ENCODE measurements around the gene OLFML2A.

OLFML2A gene

DNA sequence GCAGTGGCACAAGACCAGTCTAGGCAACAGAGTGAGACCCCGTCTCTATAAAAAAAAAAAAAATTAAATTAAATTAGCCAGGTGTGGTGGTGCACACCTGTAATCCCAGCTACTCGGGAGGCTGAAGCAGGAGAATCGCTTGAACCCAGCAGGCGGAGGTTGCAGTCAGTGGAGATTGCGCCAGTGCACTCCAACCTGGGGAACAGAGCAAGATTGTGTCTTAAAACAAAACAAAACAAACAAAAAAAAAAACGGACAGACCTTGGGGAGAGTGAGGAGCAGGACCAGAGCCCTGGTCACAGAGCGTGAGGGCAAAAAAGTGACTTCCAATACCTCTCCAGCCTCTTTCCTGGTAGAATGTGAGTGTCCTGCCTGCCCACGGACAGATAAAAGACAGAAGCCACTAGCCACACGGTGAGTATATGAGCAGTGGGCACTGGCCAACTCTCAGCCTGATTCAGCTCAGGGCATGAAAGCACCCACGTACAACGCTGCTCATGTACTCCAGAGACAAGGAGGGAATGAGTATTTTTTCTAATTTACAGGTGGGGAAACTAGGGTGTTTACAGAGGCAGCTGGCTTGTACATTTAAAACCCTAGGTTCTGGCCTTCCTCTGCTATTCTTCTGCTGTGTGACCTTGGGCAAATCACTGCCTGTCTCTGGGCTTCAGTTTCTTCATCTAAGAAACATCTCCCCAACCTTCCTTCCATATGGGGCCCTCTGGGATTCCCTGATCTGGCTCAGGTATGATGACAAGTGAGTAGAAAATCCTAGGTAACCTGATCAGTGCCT is 1.8 kb downstream of the OLFML2A start:
- H3K27ac ChIP-seq (ENCODE audit: low read depth, low read length), result peak overlapping the region; percentile 84

DNA sequence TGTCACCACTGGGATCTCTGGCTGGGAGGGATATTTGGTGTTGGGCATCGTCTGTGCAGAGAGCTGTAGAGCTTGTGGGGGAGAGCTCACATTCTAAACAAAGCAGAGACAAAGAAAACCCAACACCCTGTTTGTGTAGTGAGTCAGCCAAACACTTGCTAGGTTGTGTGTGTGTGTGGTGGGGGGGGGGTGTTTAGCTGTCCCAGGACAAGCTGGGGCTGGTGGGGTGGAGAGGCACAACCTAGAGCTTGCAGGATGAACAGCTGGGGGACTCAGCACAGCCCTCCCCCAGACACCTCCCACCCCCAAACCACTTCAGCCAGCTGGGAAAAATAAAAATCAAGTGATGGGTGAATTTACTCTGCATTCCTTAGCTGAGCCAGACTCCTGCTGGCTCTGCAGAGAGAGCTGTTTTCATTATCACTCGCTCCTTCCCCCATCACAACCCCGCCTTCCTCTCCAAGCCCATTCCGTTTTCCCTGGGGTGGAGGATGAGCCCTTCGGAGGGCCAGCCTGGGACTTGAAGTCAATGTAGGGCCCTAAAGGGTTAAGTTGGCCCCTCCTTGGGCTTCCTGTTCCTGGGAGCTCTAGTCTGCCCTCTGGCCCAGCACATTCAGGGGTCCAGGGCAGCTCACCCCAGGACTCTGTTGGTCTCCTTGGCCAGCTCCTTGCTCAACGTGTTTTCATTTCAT is 2.6 kb downstream of the OLFML2A start:
- Histone ChIP-seq H3K9me3 (ENCODE audit: control insufficient read depth, insufficient read depth, low read length) (no peaks in the 10 kb centered on the region), H3K4me1 (ENCODE audit: control insufficient read depth, insufficient read depth, low read length) (peaks cover 13% of the 10 kb centered on the region), H3K4me3 (ENCODE audit: low read depth, low read length) (no peak overlapping the region), H3K36me3 (ENCODE audit: control insufficient read depth, insufficient read depth, low read length) (no peaks in the 10 kb centered on the region), H3K9ac (ENCODE audit: low read depth, low read length) (no peak overlapping the region), H3K27me3 (ENCODE audit: control insufficient read depth, insufficient read depth, low read length) (peaks cover 21% of the 10 kb centered on the region), H3K27ac (ENCODE audit: low read depth, low read length) (peak overlapping the region; percentile 84)

More for the DNA sequence above, 1.8 kb downstream of the OLFML2A start:
- H3K36me3 ChIP-seq (ENCODE audit: control insufficient read depth, insufficient read depth, low read length), result no peaks in the 10 kb centered on the region
- H3K4me3 ChIP-seq (ENCODE audit: low read depth, low read length), result no peak overlapping the region
- peaks cover 21% of the 10 kb centered on the region for H3K27me3 ChIP-seq (ENCODE audit: control insufficient read depth, insufficient read depth, low read length)
- H3K4me1 ChIP-seq (ENCODE audit: control insufficient read depth, insufficient read depth, low read length), result peaks cover 13% of the 10 kb centered on the region
- H3K9ac ChIP-seq (ENCODE audit: low read depth, low read length), result no peak overlapping the region
- H3K9me3 ChIP-seq (ENCODE audit: control insufficient read depth, insufficient read depth, low read length), result no peaks in the 10 kb centered on the region

DNA sequence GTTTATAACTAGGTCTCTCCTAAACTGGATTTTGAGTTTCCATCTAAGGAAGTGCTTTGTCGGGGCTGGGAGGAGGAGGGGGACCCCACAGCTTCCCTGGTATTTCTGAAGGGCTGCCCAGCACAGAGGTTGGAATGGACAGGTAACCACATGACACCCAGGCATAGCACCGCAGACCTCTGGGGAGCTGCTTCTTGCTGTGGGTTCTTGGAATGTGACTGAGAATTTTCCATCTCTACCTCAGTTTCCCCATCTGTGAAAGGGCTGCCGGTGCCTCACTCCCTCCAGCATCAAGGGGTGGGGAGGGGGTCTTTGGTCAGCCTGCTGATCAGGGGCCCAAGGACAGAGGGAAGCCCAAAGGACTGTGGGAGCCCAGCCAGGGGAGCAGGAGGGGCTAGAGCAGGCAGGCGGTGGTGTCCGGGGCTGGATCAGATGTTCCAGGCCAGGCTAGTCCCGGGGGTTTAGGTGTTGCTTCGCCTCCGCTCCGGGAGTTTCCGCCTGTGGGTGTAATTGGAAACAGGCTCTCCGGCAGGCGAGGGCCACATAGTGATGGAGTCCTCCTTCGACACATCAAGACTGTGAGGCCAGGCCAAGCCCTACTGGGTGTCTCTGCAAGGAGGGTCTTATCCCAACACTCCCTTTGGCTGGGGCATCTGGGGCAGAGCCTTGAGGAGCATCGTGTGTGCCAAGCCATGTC is 3.3 kb downstream of the OLFML2A start:
- H3K4me3 ChIP-seq (ENCODE audit: low read depth, low read length), result no peak overlapping the region
- H3K9me3 ChIP-seq (ENCODE audit: control insufficient read depth, insufficient read depth, low read length), result no peaks in the 10 kb centered on the region
- peaks cover 13% of the 10 kb centered on the region for H3K4me1 ChIP-seq (ENCODE audit: control insufficient read depth, insufficient read depth, low read length)
- peaks cover 21% of the 10 kb centered on the region for H3K27me3 ChIP-seq (ENCODE audit: control insufficient read depth, insufficient read depth, low read length)
- no peaks in the 10 kb centered on the region for H3K36me3 ChIP-seq (ENCODE audit: control insufficient read depth, insufficient read depth, low read length)
- peak overlapping the region; percentile 84 for H3K27ac ChIP-seq (ENCODE audit: low read depth, low read length)
- H3K9ac ChIP-seq (ENCODE audit: low read depth, low read length), result no peak overlapping the region

DNA sequence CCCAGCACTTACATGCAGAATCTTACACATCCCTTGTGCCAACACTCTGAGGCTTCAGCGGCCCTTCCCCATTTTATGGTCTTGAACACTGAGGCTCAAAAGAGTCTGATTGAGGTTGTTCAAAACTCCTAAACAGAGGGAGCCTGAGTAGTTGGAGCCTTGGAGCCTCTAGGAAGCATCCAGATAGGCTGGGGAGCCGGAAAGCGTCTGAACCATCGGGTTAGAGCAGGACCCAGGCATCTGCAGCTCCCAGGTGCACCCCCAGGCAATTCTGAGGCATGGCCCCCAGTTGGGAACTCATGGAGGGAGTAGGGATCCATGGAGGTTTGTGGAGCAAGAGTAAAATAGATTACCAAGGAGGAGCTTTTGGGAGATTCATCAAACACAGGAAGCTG is 3.8 kb downstream of the OLFML2A start:
- Histone ChIP-seq H3K4me3 (ENCODE audit: low read depth, low read length) (no peak overlapping the region), H3K9me3 (ENCODE audit: control insufficient read depth, insufficient read depth, low read length) (no peaks in the 10 kb centered on the region), H3K9ac (ENCODE audit: low read depth, low read length) (no peak overlapping the region), H3K27me3 (ENCODE audit: control insufficient read depth, insufficient read depth, low read length) (peaks cover 21% of the 10 kb centered on the region), H3K4me1 (ENCODE audit: control insufficient read depth, insufficient read depth, low read length) (peaks cover 13% of the 10 kb centered on the region), H3K27ac (ENCODE audit: low read depth, low read length) (no peak overlapping the region), H3K36me3 (ENCODE audit: control insufficient read depth, insufficient read depth, low read length) (no peaks in the 10 kb centered on the region)

DNA sequence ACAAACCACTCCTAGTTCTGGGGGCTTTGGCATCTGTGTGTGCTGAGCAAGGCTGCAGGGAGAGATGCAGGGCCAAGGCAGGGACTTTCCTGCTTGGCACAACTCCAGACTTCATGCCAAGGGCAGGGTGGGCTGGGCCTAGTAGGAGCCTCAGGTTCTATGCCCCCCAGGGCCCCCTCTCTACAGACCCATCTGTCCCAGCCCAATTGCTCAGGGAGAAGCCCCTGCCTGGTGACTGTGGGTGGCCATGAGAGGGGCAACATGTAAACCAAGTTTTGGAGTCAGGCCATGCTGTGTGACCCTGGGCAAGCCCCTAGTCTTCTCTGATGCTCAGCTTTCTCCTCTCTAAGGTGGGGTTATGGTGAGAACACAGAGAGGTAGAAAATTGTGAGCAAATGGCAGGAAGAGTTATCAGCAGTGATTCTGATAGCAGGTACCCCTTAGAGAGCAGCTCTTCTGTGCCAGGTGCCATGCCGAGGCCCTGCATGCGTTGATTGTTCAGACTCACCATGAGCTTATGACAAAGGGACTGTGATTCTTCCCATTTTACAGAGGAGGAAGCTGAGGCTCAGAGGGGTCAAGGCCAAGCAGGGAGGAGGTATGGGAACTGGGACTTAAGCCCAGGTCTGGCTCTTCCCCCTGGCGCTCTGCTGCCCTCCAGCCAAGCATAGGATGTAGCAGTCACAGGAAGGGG is 5.2 kb downstream of the OLFML2A start:
- H3K27me3 ChIP-seq (ENCODE audit: control insufficient read depth, insufficient read depth, low read length), result peaks cover 8% of the 10 kb centered on the region
- H3K9me3 ChIP-seq (ENCODE audit: control insufficient read depth, insufficient read depth, low read length), result no peaks in the 10 kb centered on the region
- no peak overlapping the region for H3K27ac ChIP-seq (ENCODE audit: low read depth, low read length)
- no peaks in the 10 kb centered on the region for H3K36me3 ChIP-seq (ENCODE audit: control insufficient read depth, insufficient read depth, low read length)
- H3K4me1 ChIP-seq (ENCODE audit: control insufficient read depth, insufficient read depth, low read length), result peaks cover 13% of the 10 kb centered on the region
- no peak overlapping the region for H3K4me3 ChIP-seq (ENCODE audit: low read depth, low read length)
- no peak overlapping the region for H3K9ac ChIP-seq (ENCODE audit: low read depth, low read length)

DNA sequence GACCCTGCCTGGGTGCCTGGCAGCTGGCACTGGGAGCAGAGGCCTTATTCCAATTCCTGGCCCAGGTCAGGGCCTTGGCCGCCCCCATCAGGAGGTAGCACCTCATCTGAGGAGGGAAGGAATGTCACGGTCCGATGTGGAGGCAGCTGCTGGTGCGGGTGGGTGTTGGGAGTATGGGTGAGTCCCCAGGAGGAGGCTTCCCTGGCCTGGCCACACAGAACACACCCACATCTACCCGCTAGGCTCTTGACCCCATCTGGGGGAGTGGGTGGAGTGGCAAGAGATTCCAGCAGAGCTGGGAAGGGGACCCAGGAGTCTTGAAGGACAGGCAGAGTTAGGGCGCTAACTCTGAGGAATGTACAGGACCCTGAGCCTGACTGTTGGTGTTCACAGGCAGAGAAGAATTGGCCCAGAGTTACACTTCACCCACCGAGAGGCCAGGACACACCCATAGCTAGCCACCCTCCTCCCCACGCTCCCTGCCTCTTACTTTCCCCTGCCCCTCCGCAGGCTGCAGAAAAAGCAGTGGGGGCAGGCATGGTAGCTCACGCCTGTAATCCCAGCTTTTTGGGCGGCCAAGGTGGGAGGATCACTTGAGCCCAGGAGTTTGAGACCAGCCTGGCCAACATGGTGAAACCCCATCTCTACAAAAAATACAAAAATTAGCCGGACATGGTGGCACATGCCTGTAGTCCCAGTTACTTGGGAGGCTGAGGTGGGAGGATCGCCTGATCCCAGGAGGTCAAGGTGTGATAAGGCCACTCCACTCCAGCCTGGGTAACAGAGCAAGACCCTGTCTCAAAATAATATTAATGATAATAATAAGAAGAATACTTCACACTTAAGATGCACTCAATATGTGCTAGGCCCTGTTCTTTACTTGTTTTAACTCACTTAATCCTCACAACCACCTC is 6.0 kb downstream of the OLFML2A start:
- Histone ChIP-seq H3K9ac (ENCODE audit: low read depth, low read length) (no peak overlapping the region), H3K27ac (ENCODE audit: low read depth, low read length) (no peak overlapping the region), H3K4me1 (ENCODE audit: control insufficient read depth, insufficient read depth, low read length) (peaks cover 13% of the 10 kb centered on the region), H3K36me3 (ENCODE audit: control insufficient read depth, insufficient read depth, low read length) (no peaks in the 10 kb centered on the region), H3K4me3 (ENCODE audit: low read depth, low read length) (no peak overlapping the region), H3K27me3 (ENCODE audit: control insufficient read depth, insufficient read depth, low read length) (no peaks in the 10 kb centered on the region), H3K9me3 (ENCODE audit: control insufficient read depth, insufficient read depth, low read length) (no peaks in the 10 kb centered on the region)

DNA sequence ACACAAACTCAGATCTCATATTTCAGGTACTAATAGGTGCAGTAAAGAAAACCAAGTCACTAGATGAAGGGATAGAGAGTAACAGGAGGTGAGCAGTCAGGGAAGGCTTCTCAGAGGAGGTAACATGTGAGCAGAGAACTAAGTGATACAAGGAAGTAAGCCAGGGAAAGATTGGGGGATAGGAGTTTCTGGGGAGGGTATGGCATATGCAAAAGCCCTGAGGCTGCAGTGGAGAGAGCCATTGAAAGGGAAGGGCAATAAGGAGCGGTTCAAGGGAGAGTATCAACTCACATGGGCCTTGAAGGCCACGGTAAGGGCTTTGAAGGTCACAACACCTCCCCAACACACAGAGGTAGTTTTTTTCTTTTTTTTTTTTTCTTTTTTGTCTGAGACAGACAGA is 6.9 kb downstream of the OLFML2A start:
- H3K4me1 ChIP-seq (ENCODE audit: control insufficient read depth, insufficient read depth, low read length), result peaks cover 11% of the 10 kb centered on the region
- H3K9ac ChIP-seq (ENCODE audit: low read depth, low read length), result no peak overlapping the region
- H3K27ac ChIP-seq (ENCODE audit: low read depth, low read length), result no peak overlapping the region
- H3K4me3 ChIP-seq (ENCODE audit: low read depth, low read length), result no peak overlapping the region
- H3K27me3 ChIP-seq (ENCODE audit: control insufficient read depth, insufficient read depth, low read length), result no peaks in the 10 kb centered on the region
- H3K36me3 ChIP-seq (ENCODE audit: control insufficient read depth, insufficient read depth, low read length), result no peaks in the 10 kb centered on the region
- H3K9me3 ChIP-seq (ENCODE audit: control insufficient read depth, insufficient read depth, low read length), result no peaks in the 10 kb centered on the region

DNA sequence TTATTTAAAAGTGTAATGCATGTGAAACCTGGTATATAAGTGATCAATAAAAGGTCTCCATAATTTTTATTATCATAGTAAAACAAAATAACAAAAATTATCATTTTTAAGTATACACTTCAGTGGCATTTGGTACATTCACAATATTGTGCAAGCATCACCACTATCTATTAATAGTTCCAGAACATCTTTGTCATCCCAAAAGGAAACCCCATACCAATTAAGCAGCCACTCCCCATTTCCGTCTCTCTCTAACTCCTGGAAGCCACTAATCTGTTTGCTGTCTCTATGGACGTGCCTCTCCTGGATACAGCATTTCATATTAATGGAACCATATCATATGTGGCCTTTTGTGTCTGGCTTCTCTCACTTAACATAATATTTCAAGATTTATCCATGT is 7.6 kb downstream of the OLFML2A start:
- Histone ChIP-seq H3K4me3 (ENCODE audit: low read depth, low read length) (no peak overlapping the region), H3K27ac (ENCODE audit: low read depth, low read length) (no peak overlapping the region), H3K9me3 (ENCODE audit: control insufficient read depth, insufficient read depth, low read length) (no peaks in the 10 kb centered on the region), H3K4me1 (ENCODE audit: control insufficient read depth, insufficient read depth, low read length) (peaks cover 7% of the 10 kb centered on the region), H3K36me3 (ENCODE audit: control insufficient read depth, insufficient read depth, low read length) (no peaks in the 10 kb centered on the region), H3K27me3 (ENCODE audit: control insufficient read depth, insufficient read depth, low read length) (no peaks in the 10 kb centered on the region), H3K9ac (ENCODE audit: low read depth, low read length) (no peak overlapping the region)

DNA sequence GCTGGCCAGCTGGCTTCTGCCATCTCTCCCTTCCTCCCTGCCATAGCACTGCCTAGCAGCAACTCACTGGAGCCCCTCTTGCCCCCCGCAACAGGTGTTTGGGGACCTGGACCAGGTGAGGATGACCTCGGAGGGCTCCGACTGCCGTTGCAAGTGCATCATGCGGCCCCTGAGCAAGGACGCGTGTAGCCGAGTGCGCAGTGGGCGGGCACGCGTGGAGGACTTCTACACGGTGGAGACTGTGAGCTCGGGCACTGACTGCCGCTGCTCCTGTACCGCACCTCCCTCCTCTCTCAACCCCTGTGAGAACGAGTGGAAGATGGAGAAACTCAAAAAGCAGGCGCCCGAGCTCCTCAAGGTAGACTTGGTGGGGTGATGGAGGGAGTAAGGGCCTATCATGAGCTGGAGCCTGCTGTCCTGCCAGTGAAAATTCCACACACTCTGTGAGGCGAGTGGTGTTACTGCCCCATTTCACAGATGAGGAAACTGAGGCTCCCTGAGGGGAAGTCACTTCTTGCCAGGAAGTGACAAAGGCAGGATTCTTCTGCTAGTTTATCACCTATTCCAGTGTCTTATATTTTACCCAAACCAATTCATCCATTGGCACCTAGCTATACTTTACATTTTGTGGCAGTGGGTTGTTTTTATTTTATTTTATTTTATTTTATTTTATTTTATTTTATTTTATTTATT is 10.1 kb downstream of the OLFML2A start:
- Histone ChIP-seq H3K9me3 (ENCODE audit: control insufficient read depth, insufficient read depth, low read length) (no peaks in the 10 kb centered on the region), H3K27ac (ENCODE audit: low read depth, low read length) (no peak overlapping the region), H3K9ac (ENCODE audit: low read depth, low read length) (no peak overlapping the region), H3K27me3 (ENCODE audit: control insufficient read depth, insufficient read depth, low read length) (no peaks in the 10 kb centered on the region), H3K4me3 (ENCODE audit: low read depth, low read length) (no peak overlapping the region), H3K4me1 (ENCODE audit: control insufficient read depth, insufficient read depth, low read length) (no peaks in the 10 kb centered on the region), H3K36me3 (ENCODE audit: control insufficient read depth, insufficient read depth, low read length) (no peaks in the 10 kb centered on the region)

Data from HUES48 (cell line).